Measurements from ENCODE around the gene MYH9.
"Not testable (repeated sequence)": the region's sequence is repeated elsewhere in the genome, so short reads cannot be mapped to it uniquely, and the experiment has no call there.

The MYH9 gene

GRCh38 chr22:36405671-36406538 is 18.1 kb upstream of the MYH9 start:
- Mint-ChIP-seq H3K9me3 (no peaks in the 10 kb centered on the region), H3K27ac (peak overlapping the region; percentile 98), H3K36me3 (peaks cover 1% of the 10 kb centered on the region), H3K4me1 (peaks cover 69% of the 10 kb centered on the region), H3K27me3 (no peaks in the 10 kb centered on the region), H3K4me3 (peak overlapping the region; percentile 1)
- CTCF ChIA-PET: interaction anchor here (0.6 to 2.0 kb wide), 4 partner anchors 10 to 105 kb away, joined by 3 to 13 read pairs (median 4); no protein-coding TSS in a partner anchor
- peak; percentile 75 for DNase-seq

- Mint-ChIP-seq H3K9me3 (no peaks in the 10 kb centered on the region), H3K27me3 (no peaks in the 10 kb centered on the region), H3K27ac (peak overlapping the region; percentile 98), H3K36me3 (peaks cover 1% of the 10 kb centered on the region), H3K4me1 (peaks cover 64% of the 10 kb centered on the region), H3K4me3 (peak overlapping the region; percentile 1)
- DNase-seq: peak; percentile 54
- CTCF ChIA-PET: interaction anchor here (1.1 to 2.0 kb wide), 4 partner anchors 20 to 104 kb away, joined by 3 to 13 read pairs (median 4); no protein-coding TSS in a partner anchor
Observed at GRCh38 chr22:36405221-36405661, 17.5 kb upstream of the MYH9 start.

GRCh38 chr22:36404446-36404845 is 16.7 kb upstream of the MYH9 start:
- CTCF ChIA-PET: interaction anchor here (1.1 kb wide), 1 partner anchor 21 kb away, joined by 3 read pairs; no protein-coding TSS in a partner anchor
- Mint-ChIP-seq H3K4me3 (peak overlapping the region; percentile 21), H3K27ac (peak overlapping the region; percentile 98)

GRCh38 chr22:36399472-36399778 is 11.7 kb upstream of the MYH9 start:
- Mint-ChIP-seq H3K36me3 (peaks cover 2% of the 10 kb centered on the region), H3K9me3 (no peaks in the 10 kb centered on the region), H3K4me3 (no peak overlapping the region), H3K27me3 (no peaks in the 10 kb centered on the region), H3K27ac (no peak overlapping the region), H3K4me1 (peaks cover 53% of the 10 kb centered on the region)
- no peak for DNase-seq
- CTCF ChIA-PET: no interaction called here

More at GRCh38 chr22:36404446-36404845, 16.7 kb upstream of the MYH9 start:
- Mint-ChIP-seq H3K36me3 (no peaks in the 10 kb centered on the region), H3K27me3 (no peaks in the 10 kb centered on the region), H3K4me1 (peaks cover 61% of the 10 kb centered on the region), H3K9me3 (no peaks in the 10 kb centered on the region)
- no peak for DNase-seq

- CTCF ChIA-PET: interaction anchor here (1.4 kb wide), 1 partner anchor 98 kb away, joined by 5 read pairs; no protein-coding TSS in a partner anchor
- no peak for DNase-seq
- Mint-ChIP-seq H3K27me3 (no peaks in the 10 kb centered on the region), H3K9me3 (no peaks in the 10 kb centered on the region), H3K4me1 (peaks cover 53% of the 10 kb centered on the region), H3K27ac (no peak overlapping the region), H3K4me3 (no peak overlapping the region), H3K36me3 (peaks cover 2% of the 10 kb centered on the region)
Observed at GRCh38 chr22:36398601-36399471, 11.1 kb upstream of the MYH9 start.

GRCh38 chr22:36397131-36398093 is 9.6 kb upstream of the MYH9 start:
- Mint-ChIP-seq H3K4me3 (no peak overlapping the region), H3K27me3 (no peaks in the 10 kb centered on the region), H3K36me3 (peaks cover 2% of the 10 kb centered on the region), H3K4me1 (peaks cover 49% of the 10 kb centered on the region), H3K9me3 (no peaks in the 10 kb centered on the region), H3K27ac (peak overlapping the region; percentile 61)
- no peak for DNase-seq
- CTCF ChIA-PET: interaction anchor here (1.4 kb wide), 1 partner anchor 96 kb away, joined by 5 read pairs; no protein-coding TSS in a partner anchor

- DNase-seq: no peak
- Mint-ChIP-seq H3K4me3 (no peak overlapping the region), H3K36me3 (peaks cover 4% of the 10 kb centered on the region), H3K27me3 (no peaks in the 10 kb centered on the region), H3K9me3 (no peaks in the 10 kb centered on the region), H3K4me1 (peaks cover 55% of the 10 kb centered on the region), H3K27ac (no peak overlapping the region)
- CTCF ChIA-PET: no interaction called here
Observed at GRCh38 chr22:36395915-36396314, 8.1 kb upstream of the MYH9 start.

- Mint-ChIP-seq H3K9me3 (no peaks in the 10 kb centered on the region), H3K27ac (no peak overlapping the region), H3K27me3 (no peaks in the 10 kb centered on the region), H3K4me3 (no peak overlapping the region), H3K36me3 (peaks cover 4% of the 10 kb centered on the region), H3K4me1 (peaks cover 57% of the 10 kb centered on the region)
- CTCF ChIA-PET: no interaction called here
- no peak for DNase-seq
Observed at GRCh38 chr22:36395055-36395849, 7.5 kb upstream of the MYH9 start.

GRCh38 chr22:36391638-36392037 is 3.9 kb upstream of the MYH9 start:
- Mint-ChIP-seq H3K4me3 (no peak overlapping the region), H3K27ac (no peak overlapping the region), H3K36me3 (peaks cover 6% of the 10 kb centered on the region), H3K4me1 (peaks cover 46% of the 10 kb centered on the region), H3K9me3 (no peaks in the 10 kb centered on the region), H3K27me3 (no peaks in the 10 kb centered on the region)
- CTCF ChIA-PET: no interaction called here
- DNase-seq: no peak

- Mint-ChIP-seq H3K36me3 (peaks cover 25% of the 10 kb centered on the region), H3K4me3 (peak overlapping the region; percentile 84), H3K27ac (peak overlapping the region; percentile 76), H3K4me1 (peaks cover 44% of the 10 kb centered on the region)
- H3K27me3 Mint-ChIP-seq, DNase-seq, H3K9me3 Mint-ChIP-seq, CTCF ChIA-PET: not testable (repeated sequence)
Observed at GRCh38 chr22:36389122-36389521, 1.4 kb upstream of the MYH9 start.

- Mint-ChIP-seq H3K4me3 (peak overlapping the region; percentile 84), H3K27ac (peak overlapping the region; percentile 76), H3K9me3 (no peaks in the 10 kb centered on the region), H3K4me1 (peaks cover 56% of the 10 kb centered on the region), H3K36me3 (peaks cover 32% of the 10 kb centered on the region), H3K27me3 (no peaks in the 10 kb centered on the region)
- CTCF ChIA-PET: interaction anchor here (0.6 to 1.0 kb wide), 3 partner anchors 11 to 860 kb away, joined by 3 read pairs; no protein-coding TSS in a partner anchor
- DNase-seq: no peak
Observed at GRCh38 chr22:36387709-36387958, 133 bp downstream of the MYH9 start.

- CTCF ChIA-PET: interaction anchor here (0.6 to 2.4 kb wide), 4 partner anchors 10 to 860 kb away, joined by 3 to 11 read pairs (median 5); no protein-coding TSS in a partner anchor
- peaks cover 32% of the 10 kb centered on the region for H3K36me3 Mint-ChIP-seq
- H3K27me3 Mint-ChIP-seq: no peaks in the 10 kb centered on the region
- H3K4me3 Mint-ChIP-seq: peak overlapping the region; percentile 74
- H3K27ac Mint-ChIP-seq: peak overlapping the region; percentile 94
- peaks cover 61% of the 10 kb centered on the region for H3K4me1 Mint-ChIP-seq
- H3K9me3 Mint-ChIP-seq: no peaks in the 10 kb centered on the region
- peak; percentile 76 for DNase-seq
Observed at GRCh38 chr22:36386900-36387708, 663 bp downstream of the MYH9 start.

Measured in activated naive CD4-positive, alpha-beta T cell treated with anti-CD3 and anti-CD28 coated beads, Interleukin-2, amount 10 ng/mL, durations not matched to agents 7 days and 5 days (primary cell).